ENCODE measurements around the gene FLT3.

Gene FLT3

GRCh38 chr13:27975564-27976361 is 124.6 kb downstream of the FLT3 start:
- in situ Hi-C loops (cut with MboI; ENCODE audit: low sequenced_read_pairs), result loop anchor here (10.0 kb wide), 1 partner anchor 601 kb away; no protein-coding TSS in a partner anchor

DNA sequence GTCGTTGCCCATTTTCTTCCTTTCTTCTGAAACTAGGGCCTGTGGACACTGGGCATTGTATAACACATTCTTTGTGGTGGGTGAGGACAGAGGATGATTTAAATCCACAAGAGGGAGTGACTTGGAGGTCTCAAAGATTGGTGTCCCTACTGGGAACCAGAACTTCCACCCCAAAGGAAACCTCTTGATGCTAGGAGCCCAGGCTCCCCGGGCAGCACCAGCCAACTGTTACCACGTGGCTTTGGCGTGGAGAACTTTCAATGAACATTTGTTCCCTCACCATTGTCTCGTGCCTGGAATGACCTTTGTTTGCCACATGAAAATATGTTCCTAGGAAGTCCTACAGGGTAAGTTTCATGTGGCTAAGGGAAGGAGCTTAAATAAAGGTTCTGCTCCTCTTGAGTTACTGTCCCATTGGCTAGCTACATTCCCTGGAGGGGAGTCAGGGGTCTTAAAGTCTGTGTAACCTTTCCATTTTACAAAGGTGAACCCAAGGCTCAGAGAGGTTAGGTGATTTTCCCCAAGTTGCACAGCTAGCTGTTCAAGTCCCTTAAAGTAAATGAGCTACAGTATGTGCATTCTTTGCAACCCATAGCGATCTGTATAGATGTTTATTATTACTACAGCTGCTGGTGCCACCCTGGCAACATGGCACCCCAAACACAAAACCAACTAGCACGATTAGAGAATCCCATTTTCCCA is 126.3 kb downstream of the FLT3 start:
- in situ Hi-C loops (cut with MboI; ENCODE audit: low sequenced_read_pairs), result loop anchor here (10.0 kb wide), 1 partner anchor 599 kb away; no protein-coding TSS in a partner anchor

- in situ Hi-C loops (cut with MboI; ENCODE audit: low sequenced_read_pairs), result loop anchor here (10.0 kb wide), 1 partner anchor 598 kb away; no protein-coding TSS in a partner anchor
Measured at GRCh38 chr13:27973291-27973690, 127.1 kb downstream of the FLT3 start.

GRCh38 chr13:27972478-27972820 is 127.9 kb downstream of the FLT3 start:
- in situ Hi-C loops (cut with MboI; ENCODE audit: low sequenced_read_pairs), result loop anchor here (10.0 kb wide), 1 partner anchor 598 kb away; no protein-coding TSS in a partner anchor

DNA sequence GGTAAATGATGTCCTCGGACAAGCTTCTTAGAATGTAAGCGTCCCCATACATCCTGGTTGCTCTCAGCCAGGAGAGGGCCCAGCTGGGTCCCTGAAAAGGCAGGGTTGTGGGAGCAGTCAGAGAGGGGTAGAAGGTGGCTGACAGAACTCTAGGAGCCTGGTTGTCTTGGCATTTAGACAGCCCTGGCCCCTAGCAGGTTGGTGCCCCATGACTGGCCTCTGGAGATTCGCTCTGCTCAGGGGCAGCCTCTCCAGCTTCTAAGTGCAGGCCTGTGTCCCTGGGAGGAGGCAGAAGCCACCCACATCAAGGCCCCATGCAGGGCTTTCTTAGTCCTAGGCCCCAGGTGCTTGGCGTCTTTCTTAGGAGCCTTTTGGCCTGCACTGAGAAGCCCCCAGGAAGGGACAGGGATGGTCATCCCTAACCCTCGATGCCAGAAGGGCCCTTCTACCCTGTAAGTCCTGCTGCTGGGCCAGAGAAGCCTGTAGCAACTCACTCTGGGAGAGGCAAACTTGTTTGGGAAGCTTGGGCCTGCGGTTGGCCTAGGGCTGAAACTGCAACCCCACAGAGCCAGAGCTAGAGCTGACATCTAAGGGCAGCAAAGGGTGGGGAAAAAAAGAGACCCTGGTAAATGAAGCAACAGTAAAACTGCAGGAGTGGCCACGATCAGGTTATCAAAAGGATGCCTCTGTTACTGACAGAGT is 128.4 kb downstream of the FLT3 start:
- in situ Hi-C loops (cut with MboI; ENCODE audit: low sequenced_read_pairs), result loop anchor here (10.0 kb wide), 1 partner anchor 597 kb away; no protein-coding TSS in a partner anchor

GRCh38 chr13:27971236-27971645 is 129.1 kb downstream of the FLT3 start:
- in situ Hi-C loops (cut with MboI; ENCODE audit: low sequenced_read_pairs), result loop anchor here (10.0 kb wide), 1 partner anchor 596 kb away; no protein-coding TSS in a partner anchor

DNA sequence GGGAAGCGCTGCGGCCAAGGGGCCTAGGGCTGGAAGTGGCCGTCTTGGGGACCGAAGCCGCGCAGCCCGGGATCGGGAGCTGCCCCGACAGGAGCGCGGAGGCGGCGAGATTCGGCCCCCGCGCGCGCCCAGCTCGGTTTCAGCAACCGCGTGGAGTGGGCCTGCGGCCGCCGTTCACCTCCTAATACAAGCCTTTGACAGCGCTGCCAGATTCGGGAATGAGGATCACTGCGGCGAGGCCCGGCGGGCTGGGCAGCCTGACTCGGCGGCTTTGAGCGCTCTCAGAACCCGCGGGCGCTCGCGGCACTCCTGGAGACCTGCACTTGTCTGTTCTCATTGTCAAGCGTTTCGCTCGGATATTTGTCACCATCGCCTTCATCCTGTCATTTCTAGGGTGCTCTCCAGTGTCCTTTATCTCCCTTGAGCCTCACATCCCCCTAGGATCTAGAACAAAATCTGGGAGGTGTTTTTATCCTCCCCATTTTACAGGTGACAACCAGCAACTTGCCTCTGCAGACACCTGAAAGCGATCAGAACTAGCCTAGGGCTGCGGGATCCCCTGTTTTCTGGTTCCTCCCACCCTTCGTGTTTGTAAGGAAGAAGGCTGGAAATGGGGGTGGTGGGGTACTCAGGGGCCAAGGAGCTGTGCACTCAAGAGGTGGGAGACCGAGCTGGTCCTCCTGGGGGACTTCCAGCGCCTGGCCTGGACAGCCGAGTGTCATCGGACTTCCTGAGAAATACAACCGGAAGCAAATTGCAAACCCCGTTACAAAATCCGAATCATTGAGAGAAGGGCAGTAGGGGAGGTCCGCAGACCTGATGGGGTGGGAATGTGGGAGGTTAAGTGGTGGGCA is 129.8 kb downstream of the FLT3 start:
- in situ Hi-C loops (cut with MboI; ENCODE audit: low sequenced_read_pairs), result loop anchor here (10.0 kb wide), 1 partner anchor 596 kb away; no protein-coding TSS in a partner anchor

DNA sequence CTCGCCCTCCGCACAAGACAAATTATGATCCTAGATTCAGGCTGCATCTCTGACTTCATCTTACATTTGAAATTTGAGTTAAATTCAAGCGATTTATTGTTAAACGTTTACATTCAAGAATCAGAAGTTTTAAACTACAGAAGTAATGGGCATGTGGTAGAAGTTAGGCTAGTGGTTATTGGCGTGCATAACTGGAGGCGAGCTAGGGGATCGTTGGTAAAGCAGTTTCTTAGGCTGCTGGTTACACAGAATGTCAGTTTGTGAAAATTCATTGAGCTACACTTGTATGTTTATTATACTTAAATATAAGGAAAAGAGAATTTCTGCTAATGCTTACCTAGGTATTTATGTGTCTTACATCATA is 130.5 kb downstream of the FLT3 start:
- in situ Hi-C loops (cut with MboI; ENCODE audit: low sequenced_read_pairs), result loop anchor here (10.0 kb wide), 1 partner anchor 595 kb away; no protein-coding TSS in a partner anchor

DNA sequence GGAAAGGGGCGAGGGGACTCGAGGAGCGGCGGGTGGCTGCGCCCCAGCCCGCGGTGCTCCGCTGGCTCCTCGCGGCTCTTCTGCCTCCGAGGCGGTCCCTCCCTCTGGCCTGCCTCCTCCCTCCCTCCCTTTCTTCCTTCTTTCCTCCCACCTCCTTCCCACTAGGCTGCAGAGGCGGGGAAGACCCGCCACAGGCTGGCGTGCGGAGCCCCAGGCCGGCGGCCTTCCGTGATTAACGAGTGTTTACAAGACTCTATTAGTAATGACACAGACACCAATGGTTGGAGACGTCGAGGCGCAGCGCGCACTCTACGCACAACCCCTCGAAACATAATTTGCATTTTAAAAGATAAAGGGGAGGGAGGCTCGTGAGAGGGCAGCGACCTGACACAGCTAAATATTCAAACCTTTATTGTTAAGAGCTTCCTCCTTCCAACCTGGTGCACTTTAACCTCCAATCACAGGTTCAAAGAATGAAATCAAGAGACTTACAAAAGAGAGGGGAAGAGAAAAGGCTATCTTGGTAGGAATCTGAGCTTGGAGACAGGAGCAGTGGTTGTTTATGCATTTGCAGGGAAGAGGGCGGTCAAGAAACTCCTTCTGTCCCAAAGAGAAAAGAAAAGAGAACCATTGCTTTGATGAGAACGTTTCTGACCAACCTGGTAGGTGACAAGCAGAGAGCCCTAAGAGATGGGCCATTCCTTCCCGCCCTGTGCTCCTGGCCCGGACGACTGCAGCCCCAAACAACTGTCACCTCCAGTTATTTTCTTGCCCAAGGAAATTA is 131.1 kb downstream of the FLT3 start, which contains the start of gene CDX2:
Gene CDX2, minus strand, starts transcription at position 234 of the 784 bp plus-strand sequence. CDS start 309 bp downstream, outside the sequence.
- in situ Hi-C loops (cut with MboI; ENCODE audit: low sequenced_read_pairs), result no loop called here

DNA sequence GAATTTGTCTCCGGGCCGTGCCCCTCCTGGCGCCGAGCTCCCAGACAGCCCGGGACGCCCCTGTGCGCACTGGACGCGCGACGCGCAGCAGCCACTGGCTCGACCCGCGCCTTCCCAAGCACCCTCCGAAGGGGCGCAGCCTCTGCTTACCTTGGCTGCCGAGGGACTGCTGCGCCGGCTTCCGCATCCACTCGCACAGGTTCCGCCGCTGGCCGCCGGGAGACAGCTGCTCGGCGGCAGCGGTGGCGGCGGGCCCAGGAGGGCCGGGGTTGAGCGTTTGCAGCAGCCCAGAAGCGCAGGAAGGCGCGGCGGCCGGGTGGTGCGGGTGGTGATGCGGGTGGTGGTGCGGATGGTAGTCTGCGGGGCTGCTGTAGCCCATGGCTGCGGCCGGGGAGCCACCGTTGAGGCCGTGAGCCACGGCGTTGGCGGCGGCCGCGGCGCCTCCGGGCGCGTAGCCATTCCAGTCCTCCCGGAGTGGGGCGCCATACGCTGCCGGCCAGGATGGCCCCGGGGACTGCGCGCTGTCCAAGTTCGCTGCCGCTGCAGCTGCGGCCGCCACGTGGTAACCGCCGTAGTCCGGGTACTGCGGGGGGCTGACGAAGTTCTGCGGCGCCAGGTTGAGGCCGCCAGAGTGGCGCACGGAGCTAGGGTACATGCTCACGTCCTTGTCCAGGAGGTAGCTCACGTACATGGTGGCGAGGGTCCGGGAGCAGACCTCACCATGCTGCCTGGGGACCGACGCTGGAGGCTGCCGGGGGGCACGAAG is 131.9 kb downstream of the FLT3 start:
- in situ Hi-C loops (cut with MboI; ENCODE audit: low sequenced_read_pairs), result no loop called here

GRCh38 chr13:27967736-27968315 is 132.6 kb downstream of the FLT3 start:
- in situ Hi-C loops (cut with MboI; ENCODE audit: low sequenced_read_pairs), result no loop called here

GRCh38 chr13:27967203-27967735 is 133.1 kb downstream of the FLT3 start:
- in situ Hi-C loops (cut with MboI; ENCODE audit: low sequenced_read_pairs), result no loop called here

DNA sequence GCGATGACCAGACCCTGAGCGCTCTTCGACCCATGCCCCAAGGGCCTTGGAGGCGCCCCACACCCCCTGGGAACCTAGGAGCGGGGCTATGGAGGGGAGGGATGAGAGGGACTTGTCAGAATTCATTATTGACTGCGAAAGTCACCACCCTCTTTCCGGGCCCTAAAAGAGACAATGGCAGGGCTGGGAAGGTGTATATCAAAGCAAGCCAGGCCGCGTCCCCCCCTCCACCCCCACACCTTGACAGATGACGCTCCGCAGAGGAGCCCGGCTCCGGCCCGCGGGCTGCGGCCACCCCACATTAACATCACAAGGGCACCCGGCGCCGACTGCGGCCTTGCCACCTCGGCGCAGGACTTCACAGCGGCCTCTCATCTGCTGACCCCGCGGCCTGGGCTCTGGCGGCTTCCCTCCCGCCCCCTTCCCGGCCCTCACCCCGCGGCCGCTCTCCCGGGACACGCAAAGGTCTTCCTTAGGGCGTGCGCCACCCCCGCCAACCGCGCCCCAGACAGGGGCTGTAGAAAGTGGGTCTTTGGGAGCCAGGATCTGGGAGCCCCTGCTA is 133.7 kb downstream of the FLT3 start:
- in situ Hi-C loops (cut with MboI; ENCODE audit: low sequenced_read_pairs), result no loop called here

DNA sequence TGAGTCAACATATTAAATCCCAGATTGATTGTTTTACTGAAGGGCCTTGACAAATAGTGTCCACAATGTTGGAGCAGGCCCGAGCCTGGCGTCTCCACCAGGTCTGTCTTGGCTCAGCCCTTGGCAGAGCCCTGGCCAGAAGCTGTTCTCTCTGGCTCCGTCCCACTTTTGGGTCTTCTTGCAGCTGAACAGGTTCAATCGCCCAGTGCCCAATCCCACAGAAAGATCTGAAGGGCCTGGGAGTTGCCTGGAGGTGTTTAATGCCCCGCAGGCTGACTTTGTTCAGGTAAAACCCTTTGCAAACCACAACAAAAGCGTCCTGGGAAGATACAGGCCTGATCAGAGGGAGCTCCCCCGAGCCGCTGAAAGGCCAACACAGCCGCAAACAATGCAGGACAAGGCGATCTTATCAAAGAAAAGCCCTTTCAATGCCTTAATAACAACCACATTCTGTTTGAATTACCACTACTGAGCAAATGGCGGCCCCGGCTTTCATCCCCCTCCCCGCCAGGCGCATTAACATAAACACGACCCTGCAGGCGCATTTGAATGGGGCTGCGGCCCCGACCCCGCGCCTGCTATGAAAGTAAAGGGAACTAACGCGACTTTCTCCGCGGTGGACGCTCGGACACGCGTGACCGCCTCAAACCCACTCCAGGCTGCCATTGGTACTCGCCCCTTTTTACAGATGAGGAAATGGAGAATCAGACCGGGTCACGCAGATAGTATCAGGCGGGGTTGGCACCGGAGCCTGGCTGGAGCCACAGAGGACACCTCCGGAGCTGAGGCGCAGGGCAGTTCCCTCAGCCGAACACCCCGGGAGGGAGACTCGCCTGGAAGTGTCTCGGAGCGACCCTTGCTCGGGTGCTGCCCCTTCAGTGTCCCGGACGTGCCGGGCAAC is 134.4 kb downstream of the FLT3 start:
- in situ Hi-C loops (cut with MboI; ENCODE audit: low sequenced_read_pairs), result no loop called here

GRCh38 chr13:27965343-27965739 is 135.0 kb downstream of the FLT3 start:
- in situ Hi-C loops (cut with MboI; ENCODE audit: low sequenced_read_pairs), result no loop called here

DNA sequence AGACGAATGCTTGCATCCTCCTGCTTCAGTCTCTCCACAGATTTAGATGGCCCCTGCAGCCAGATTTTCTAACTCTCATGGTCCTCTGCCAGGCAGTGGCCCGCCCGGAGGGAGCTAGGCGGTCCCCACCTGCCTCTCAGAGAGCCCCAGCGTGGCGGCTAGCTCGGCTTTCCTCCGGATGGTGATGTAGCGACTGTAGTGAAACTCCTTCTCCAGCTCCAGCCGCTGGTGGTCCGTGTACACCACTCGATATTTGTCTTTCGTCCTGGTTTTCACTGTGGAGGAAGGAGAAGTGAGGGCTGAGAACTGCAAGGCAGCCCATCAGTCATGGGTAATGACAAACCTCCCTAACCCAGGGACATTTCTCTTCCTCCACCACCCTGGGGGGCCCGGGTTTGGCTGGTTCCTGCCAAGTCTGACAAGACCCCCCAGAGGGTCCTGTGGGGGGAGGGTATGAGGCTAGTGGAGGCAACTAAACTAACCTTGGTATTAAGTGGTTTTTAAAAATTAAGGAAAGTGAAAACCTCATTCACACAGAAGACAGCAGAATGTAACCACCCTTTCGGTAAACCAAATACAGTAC is 135.5 kb downstream of the FLT3 start:
- in situ Hi-C loops (cut with MboI; ENCODE audit: low sequenced_read_pairs), result no loop called here
